AG04450 (cell line): Measurements from ENCODE around the gene COLEC12. TPM values are rescaled to one million over a fixed set of nuclear protein-coding genes. Genes with fewer than 3 reads are reported as not detected.

Experiments used
- CTCF ChIA-PET: fragments of 300-600, 350-600 bp; formaldehyde crosslinking; extraction: SDS; loops from one replicate; lab custom pipeline; 2022; ENCODE audit warnings: antibody characterized with exemption, inconsistent platforms; lab: Charles Lee
- POLR2A ChIA-PET: fragments of 350-600 bp; formaldehyde crosslinking; extraction: SDS; loops from one replicate; lab custom pipeline; 2021; ENCODE audit warnings: antibody characterized with exemption, inconsistent platforms; lab: Yijun Ruan, JAX
- DNase-seq: peaks from one replicate; pipeline ENCODE4 v3.0.0-alpha.2; 2011; ENCODE audit warnings: low read depth, low spot score
- H3K27ac ChIP-seq: one replicate; pipeline ENCODE4 v1.5.1; 2012; ENCODE audit warnings: low read depth, low read length, control low read depth
- H3K27me3 ChIP-seq: one replicate; pipeline ENCODE4 v1.6.0; 2012; ENCODE audit warnings: low read length; ENCODE audit not compliant: control insufficient read depth, insufficient read depth
- H3K4me3 ChIP-seq: 2 replicates; pipeline ENCODE4 v1.5.1; 2011; ENCODE audit warnings: mild to moderate bottlenecking, low read depth, low read length, control low read depth
- H3K9me3 ChIP-seq: 2 replicates; pipeline ENCODE4 v1.5.1; 2012; ENCODE audit warnings: low read length; ENCODE audit not compliant: control insufficient read depth, insufficient read depth
- polyA plus RNA-seq: library from polyadenylated mRNA; depleted of rRNA; stranded (reverse); fragments of >200 nt; gene quantifications from 2 replicates; pipeline ENCODE4 v1.2.3, GENCODE V29; 2011
- TF ChIP-seq, protein P1 (sequence below): IDR thresholded peaks from 2 replicates; pipeline ENCODE4 v1.5.1; 2011; ENCODE audit warnings: low read depth, low read length, control low read depth, inconsistent platforms

COLEC12 gene
- polyA plus RNA-seq, 1 experiment: 10.9 TPM

- no peaks in the 10 kb centered on the region for H3K27me3 ChIP-seq
- POLR2A ChIA-PET: no interaction called here
- H3K27ac ChIP-seq: no peak overlapping the region
- no peaks in the 10 kb centered on the region for H3K9me3 ChIP-seq
- CTCF ChIA-PET: interaction anchor here (1.2 kb wide), 1 partner anchor 161 kb away, joined by 3 read pairs; no protein-coding TSS in a partner anchor
- no peak overlapping the region for H3K4me3 ChIP-seq
- DNase-seq: no peak
- TF ChIP-seq, protein P1, sequence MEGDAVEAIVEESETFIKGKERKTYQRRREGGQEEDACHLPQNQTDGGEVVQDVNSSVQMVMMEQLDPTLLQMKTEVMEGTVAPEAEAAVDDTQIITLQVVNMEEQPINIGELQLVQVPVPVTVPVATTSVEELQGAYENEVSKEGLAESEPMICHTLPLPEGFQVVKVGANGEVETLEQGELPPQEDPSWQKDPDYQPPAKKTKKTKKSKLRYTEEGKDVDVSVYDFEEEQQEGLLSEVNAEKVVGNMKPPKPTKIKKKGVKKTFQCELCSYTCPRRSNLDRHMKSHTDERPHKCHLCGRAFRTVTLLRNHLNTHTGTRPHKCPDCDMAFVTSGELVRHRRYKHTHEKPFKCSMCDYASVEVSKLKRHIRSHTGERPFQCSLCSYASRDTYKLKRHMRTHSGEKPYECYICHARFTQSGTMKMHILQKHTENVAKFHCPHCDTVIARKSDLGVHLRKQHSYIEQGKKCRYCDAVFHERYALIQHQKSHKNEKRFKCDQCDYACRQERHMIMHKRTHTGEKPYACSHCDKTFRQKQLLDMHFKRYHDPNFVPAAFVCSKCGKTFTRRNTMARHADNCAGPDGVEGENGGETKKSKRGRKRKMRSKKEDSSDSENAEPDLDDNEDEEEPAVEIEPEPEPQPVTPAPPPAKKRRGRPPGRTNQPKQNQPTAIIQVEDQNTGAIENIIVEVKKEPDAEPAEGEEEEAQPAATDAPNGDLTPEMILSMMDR: no peak
These were observed 37.1 kb downstream of the COLEC12 start for GRCh38 chr18:463403-463802.

- TF ChIP-seq, protein P1: no peak
- no peaks in the 10 kb centered on the region for H3K9me3 ChIP-seq
- CTCF ChIA-PET: no interaction called here
- no peaks in the 10 kb centered on the region for H3K27me3 ChIP-seq
- no peak overlapping the region for H3K27ac ChIP-seq
- no peak overlapping the region for H3K4me3 ChIP-seq
- POLR2A ChIA-PET: no interaction called here
- DNase-seq: no peak
These were observed 38.7 kb downstream of the COLEC12 start for GRCh38 chr18:461762-462161.

GRCh38 chr18:460791-461190 lies 39.7 kb downstream of the COLEC12 start:
- CTCF ChIA-PET: no interaction called here
- TF ChIP-seq, protein P1: no peak
- Histone ChIP-seq H3K4me3 (no peak overlapping the region), H3K9me3 (no peaks in the 10 kb centered on the region), H3K27ac (no peak overlapping the region), H3K27me3 (no peaks in the 10 kb centered on the region)
- no peak for DNase-seq
- POLR2A ChIA-PET: no interaction called here

GRCh38 chr18:459814-460593 lies 40.5 kb downstream of the COLEC12 start:
- Histone ChIP-seq H3K4me3 (no peak overlapping the region), H3K27ac (no peak overlapping the region), H3K27me3 (no peaks in the 10 kb centered on the region), H3K9me3 (no peaks in the 10 kb centered on the region)
- TF ChIP-seq, protein P1: no peak
- ChIA-PET CTCF (interaction anchor here (0.8 kb wide), 1 partner anchor 155 kb away, joined by 3 read pairs; no protein-coding TSS in a partner anchor), POLR2A (interaction anchor here (0.8 kb wide), 1 partner anchor 35 kb away, joined by 3 read pairs; no protein-coding TSS in a partner anchor)
- DNase-seq: no peak
